ENCODE measurements around the gene LRRTM4.

LRRTM4 gene

GRCh38 chr2:76975752-76976151, 546.4 kb downstream of the LRRTM4 start:
- H3K9me3 ChIP-seq (ENCODE audit: control insufficient read depth in 2 of 2, low read length in 2 of 2) = no peaks in the 10 kb centered on the region
- no peaks in the 10 kb centered on the region for H3K36me3 ChIP-seq (ENCODE audit: control insufficient read depth in 2 of 2, insufficient read depth in 2 of 2, low read length in 2 of 2)
- H3K27ac ChIP-seq (ENCODE audit: low read length) = no peak overlapping the region
- H3K27me3 ChIP-seq (ENCODE audit: control insufficient read depth in 1 of 2, insufficient read depth in 2 of 2, low read length in 2 of 2) = no peaks in the 10 kb centered on the region
- H3K4me3 ChIP-seq (ENCODE audit: low read length in 2 of 2) = no peak overlapping the region
- no peaks in the 10 kb centered on the region for H3K4me1 ChIP-seq (ENCODE audit: control insufficient read depth, insufficient read depth, low read length)
- H3K9ac ChIP-seq (ENCODE audit: low read length in 2 of 2) = no peak overlapping the region

DNA sequence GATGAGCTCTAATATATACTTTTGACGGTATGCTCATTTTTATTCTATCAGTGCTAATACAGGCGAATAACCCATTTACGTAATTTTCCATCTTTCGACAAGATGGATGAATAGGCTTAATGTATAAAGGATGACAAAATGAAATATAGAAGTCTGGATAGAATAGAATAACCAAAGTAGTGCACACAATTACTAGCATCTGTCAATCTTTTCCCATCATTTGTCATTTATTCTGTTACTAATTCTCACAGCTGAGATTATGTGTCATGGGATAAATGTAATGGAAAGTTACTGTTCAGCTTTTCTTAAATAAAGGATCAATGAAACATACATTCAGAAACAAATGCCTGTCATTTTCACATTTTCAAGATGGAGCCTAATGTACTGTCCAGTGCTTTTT, 548.6 kb downstream of the LRRTM4 start:
- Histone ChIP-seq H3K27ac (ENCODE audit: low read length) (no peak overlapping the region), H3K27me3 (ENCODE audit: control insufficient read depth in 1 of 2, insufficient read depth in 2 of 2, low read length in 2 of 2) (no peaks in the 10 kb centered on the region), H3K4me1 (ENCODE audit: control insufficient read depth, insufficient read depth, low read length) (no peaks in the 10 kb centered on the region), H3K9ac (ENCODE audit: low read length in 2 of 2) (no peak overlapping the region), H3K36me3 (ENCODE audit: control insufficient read depth in 2 of 2, insufficient read depth in 2 of 2, low read length in 2 of 2) (no peaks in the 10 kb centered on the region), H3K9me3 (ENCODE audit: control insufficient read depth in 2 of 2, low read length in 2 of 2) (no peaks in the 10 kb centered on the region), H3K4me3 (ENCODE audit: low read length in 2 of 2) (no peak overlapping the region)

- H3K27me3 ChIP-seq (ENCODE audit: control insufficient read depth in 1 of 2, insufficient read depth in 2 of 2, low read length in 2 of 2) = no peaks in the 10 kb centered on the region
- H3K27ac ChIP-seq (ENCODE audit: low read length) = no peak overlapping the region
- no peaks in the 10 kb centered on the region for H3K9me3 ChIP-seq (ENCODE audit: control insufficient read depth in 2 of 2, low read length in 2 of 2)
- no peaks in the 10 kb centered on the region for H3K4me1 ChIP-seq (ENCODE audit: control insufficient read depth, insufficient read depth, low read length)
- H3K36me3 ChIP-seq (ENCODE audit: control insufficient read depth in 2 of 2, insufficient read depth in 2 of 2, low read length in 2 of 2) = no peaks in the 10 kb centered on the region
- no peak overlapping the region for H3K4me3 ChIP-seq (ENCODE audit: low read length in 2 of 2)
- H3K9ac ChIP-seq (ENCODE audit: low read length in 2 of 2) = no peak overlapping the region
Measured at GRCh38 chr2:76965772-76966171, 556.4 kb downstream of the LRRTM4 start.

DNA sequence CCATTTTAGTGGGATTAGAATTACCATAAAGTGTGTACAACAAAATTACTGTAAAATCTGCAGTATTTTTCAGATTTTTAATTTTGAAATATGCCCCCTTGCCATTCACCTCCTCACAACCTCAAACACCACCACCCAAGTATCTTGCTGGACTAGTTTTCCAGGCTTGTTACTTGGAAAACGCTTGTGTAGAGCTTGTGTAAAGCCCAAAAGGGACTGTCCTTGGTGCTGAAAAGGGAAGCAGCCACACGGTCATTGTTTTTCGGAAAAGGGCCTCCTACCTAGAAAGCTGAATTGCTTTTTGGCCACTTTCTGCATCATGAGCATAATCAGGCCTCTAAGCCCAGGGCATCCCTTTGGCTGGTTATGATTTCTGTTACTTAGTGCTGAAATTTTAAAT, 563.4 kb downstream of the LRRTM4 start:
- no peaks in the 10 kb centered on the region for H3K36me3 ChIP-seq (ENCODE audit: control insufficient read depth in 2 of 2, insufficient read depth in 2 of 2, low read length in 2 of 2)
- no peaks in the 10 kb centered on the region for H3K9me3 ChIP-seq (ENCODE audit: control insufficient read depth in 2 of 2, low read length in 2 of 2)
- no peaks in the 10 kb centered on the region for H3K4me1 ChIP-seq (ENCODE audit: control insufficient read depth, insufficient read depth, low read length)
- no peak overlapping the region for H3K9ac ChIP-seq (ENCODE audit: low read length in 2 of 2)
- no peaks in the 10 kb centered on the region for H3K27me3 ChIP-seq (ENCODE audit: control insufficient read depth in 1 of 2, insufficient read depth in 2 of 2, low read length in 2 of 2)
- no peak overlapping the region for H3K27ac ChIP-seq (ENCODE audit: low read length)
- no peak overlapping the region for H3K4me3 ChIP-seq (ENCODE audit: low read length in 2 of 2)

GRCh38 chr2:76953733-76954347, 568.3 kb downstream of the LRRTM4 start:
- Histone ChIP-seq H3K27me3 (ENCODE audit: control insufficient read depth in 1 of 2, insufficient read depth in 2 of 2, low read length in 2 of 2) (no peaks in the 10 kb centered on the region), H3K9me3 (ENCODE audit: control insufficient read depth in 2 of 2, low read length in 2 of 2) (no peaks in the 10 kb centered on the region), H3K9ac (ENCODE audit: low read length in 2 of 2) (no peak overlapping the region), H3K36me3 (ENCODE audit: control insufficient read depth in 2 of 2, insufficient read depth in 2 of 2, low read length in 2 of 2) (no peaks in the 10 kb centered on the region), H3K27ac (ENCODE audit: low read length) (no peak overlapping the region), H3K4me1 (ENCODE audit: control insufficient read depth, insufficient read depth, low read length) (no peaks in the 10 kb centered on the region), H3K4me3 (ENCODE audit: low read length in 2 of 2) (no peak overlapping the region)

DNA sequence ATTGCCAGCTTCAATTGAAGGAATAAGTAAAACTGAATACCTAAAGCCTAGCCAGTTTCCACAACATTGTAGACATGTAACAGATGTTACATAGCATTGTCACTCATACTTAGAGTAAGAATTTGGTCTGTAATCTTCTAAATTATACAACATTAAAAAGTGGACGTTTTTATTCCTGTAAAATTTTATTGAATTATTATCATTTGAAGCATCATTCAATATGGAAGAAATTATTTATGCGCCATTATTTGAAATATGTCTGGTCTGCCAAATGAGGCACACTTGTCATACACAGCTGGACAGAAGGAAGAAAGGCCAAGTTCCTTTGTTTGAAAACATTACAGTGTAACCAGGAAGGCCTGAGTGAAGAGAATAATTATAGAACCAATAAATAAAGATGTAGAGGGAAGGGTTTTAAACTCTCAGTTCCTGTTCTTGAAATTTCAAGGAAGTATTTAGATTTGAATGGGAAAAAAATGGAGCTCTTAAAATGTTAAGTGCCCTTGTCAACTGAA, 575.5 kb downstream of the LRRTM4 start:
- Histone ChIP-seq H3K9me3 (ENCODE audit: control insufficient read depth in 2 of 2, low read length in 2 of 2) (no peaks in the 10 kb centered on the region), H3K9ac (ENCODE audit: low read length in 2 of 2) (no peak overlapping the region), H3K36me3 (ENCODE audit: control insufficient read depth in 2 of 2, insufficient read depth in 2 of 2, low read length in 2 of 2) (no peaks in the 10 kb centered on the region), H3K27me3 (ENCODE audit: control insufficient read depth in 1 of 2, insufficient read depth in 2 of 2, low read length in 2 of 2) (no peaks in the 10 kb centered on the region), H3K27ac (ENCODE audit: low read length) (no peak overlapping the region), H3K4me3 (ENCODE audit: low read length in 2 of 2) (no peak overlapping the region), H3K4me1 (ENCODE audit: control insufficient read depth, insufficient read depth, low read length) (no peaks in the 10 kb centered on the region)

DNA sequence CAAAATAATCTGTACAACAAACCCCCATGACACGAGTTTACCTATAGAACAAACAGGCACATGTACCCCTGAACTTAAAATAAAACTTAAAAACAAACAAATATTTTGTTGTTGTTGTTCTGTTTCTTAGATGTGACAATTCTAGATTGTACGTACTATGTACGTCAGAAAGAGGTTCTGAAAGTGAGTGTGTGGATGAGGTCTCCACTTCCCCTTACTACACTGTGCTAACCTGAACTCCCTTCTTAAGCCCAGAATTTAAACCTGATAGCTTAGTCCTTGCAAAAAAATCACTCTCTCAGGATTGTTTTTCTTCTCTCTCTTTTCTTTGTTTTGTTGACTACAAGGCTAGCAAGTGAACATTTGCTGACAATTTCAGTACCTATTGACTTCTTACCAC, 581.6 kb downstream of the LRRTM4 start:
- Histone ChIP-seq H3K27ac (ENCODE audit: low read length) (no peak overlapping the region), H3K9ac (ENCODE audit: low read length in 2 of 2) (no peak overlapping the region), H3K4me3 (ENCODE audit: low read length in 2 of 2) (no peak overlapping the region), H3K4me1 (ENCODE audit: control insufficient read depth, insufficient read depth, low read length) (no peaks in the 10 kb centered on the region), H3K36me3 (ENCODE audit: control insufficient read depth in 2 of 2, insufficient read depth in 2 of 2, low read length in 2 of 2) (no peaks in the 10 kb centered on the region), H3K27me3 (ENCODE audit: control insufficient read depth in 1 of 2, insufficient read depth in 2 of 2, low read length in 2 of 2) (no peaks in the 10 kb centered on the region), H3K9me3 (ENCODE audit: control insufficient read depth in 2 of 2, low read length in 2 of 2) (no peaks in the 10 kb centered on the region)

DNA sequence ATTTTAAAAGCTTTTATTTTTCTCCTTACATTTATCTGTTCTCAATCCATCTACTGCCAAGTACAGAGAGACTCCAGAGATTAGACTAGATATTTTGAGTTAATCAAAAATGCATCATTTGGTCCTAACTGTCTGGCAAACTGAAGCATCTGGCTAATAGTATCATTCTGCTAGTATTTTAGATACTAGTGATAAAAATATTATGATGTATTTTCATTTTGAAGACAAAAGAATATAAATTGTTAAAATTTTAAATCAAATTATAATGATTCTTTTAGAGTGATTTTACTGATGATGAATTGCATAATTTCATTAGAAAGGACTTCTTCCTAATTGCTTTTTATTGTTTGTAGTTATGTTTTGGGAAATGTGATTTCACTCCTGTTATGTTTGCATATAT, 584.0 kb downstream of the LRRTM4 start:
- Histone ChIP-seq H3K9ac (ENCODE audit: low read length in 2 of 2) (no peak overlapping the region), H3K27me3 (ENCODE audit: control insufficient read depth in 1 of 2, insufficient read depth in 2 of 2, low read length in 2 of 2) (no peaks in the 10 kb centered on the region), H3K4me1 (ENCODE audit: control insufficient read depth, insufficient read depth, low read length) (no peaks in the 10 kb centered on the region)

DNA sequence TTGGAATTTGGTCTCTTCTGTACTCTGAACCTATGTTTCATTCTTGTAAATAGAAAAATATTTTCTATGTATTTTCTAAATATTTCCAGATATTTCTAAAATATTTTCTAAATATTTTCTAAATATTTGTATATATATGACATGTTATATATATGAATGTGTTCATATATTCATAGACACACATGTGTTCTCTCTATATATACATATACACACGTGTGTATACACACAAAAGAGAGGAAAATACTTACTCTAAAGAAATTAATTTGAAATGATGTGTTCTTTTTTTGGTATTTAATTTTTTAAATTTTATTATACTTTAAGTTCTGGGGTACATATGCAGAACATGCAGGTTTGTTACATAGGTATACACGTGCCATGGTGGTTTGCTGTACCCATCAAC, 589.6 kb downstream of the LRRTM4 start:
- no peak overlapping the region for H3K4me3 ChIP-seq (ENCODE audit: low read length in 2 of 2)
- H3K9me3 ChIP-seq (ENCODE audit: control insufficient read depth in 2 of 2, low read length in 2 of 2) = no peaks in the 10 kb centered on the region
- no peak overlapping the region for H3K9ac ChIP-seq (ENCODE audit: low read length in 2 of 2)
- H3K36me3 ChIP-seq (ENCODE audit: control insufficient read depth in 2 of 2, insufficient read depth in 2 of 2, low read length in 2 of 2) = no peaks in the 10 kb centered on the region
- no peaks in the 10 kb centered on the region for H3K4me1 ChIP-seq (ENCODE audit: control insufficient read depth, insufficient read depth, low read length)
- no peak overlapping the region for H3K27ac ChIP-seq (ENCODE audit: low read length)
- H3K27me3 ChIP-seq (ENCODE audit: control insufficient read depth in 1 of 2, insufficient read depth in 2 of 2, low read length in 2 of 2) = no peaks in the 10 kb centered on the region

More for the DNA sequence above, 584.0 kb downstream of the LRRTM4 start:
- Histone ChIP-seq H3K36me3 (ENCODE audit: control insufficient read depth in 2 of 2, insufficient read depth in 2 of 2, low read length in 2 of 2) (no peaks in the 10 kb centered on the region), H3K4me3 (ENCODE audit: low read length in 2 of 2) (no peak overlapping the region), H3K27ac (ENCODE audit: low read length) (no peak overlapping the region), H3K9me3 (ENCODE audit: control insufficient read depth in 2 of 2, low read length in 2 of 2) (no peaks in the 10 kb centered on the region)

GRCh38 chr2:76930056-76930744, 592.0 kb downstream of the LRRTM4 start:
- Histone ChIP-seq H3K4me3 (ENCODE audit: low read length in 2 of 2) (no peak overlapping the region), H3K27ac (ENCODE audit: low read length) (no peak overlapping the region), H3K9me3 (ENCODE audit: control insufficient read depth in 2 of 2, low read length in 2 of 2) (no peaks in the 10 kb centered on the region), H3K27me3 (ENCODE audit: control insufficient read depth in 1 of 2, insufficient read depth in 2 of 2, low read length in 2 of 2) (no peaks in the 10 kb centered on the region), H3K4me1 (ENCODE audit: control insufficient read depth, insufficient read depth, low read length) (no peaks in the 10 kb centered on the region), H3K36me3 (ENCODE audit: control insufficient read depth in 2 of 2, insufficient read depth in 2 of 2, low read length in 2 of 2) (no peaks in the 10 kb centered on the region), H3K9ac (ENCODE audit: low read length in 2 of 2) (no peak overlapping the region)

GRCh38 chr2:76928026-76928425, 594.1 kb downstream of the LRRTM4 start:
- Histone ChIP-seq H3K4me1 (ENCODE audit: control insufficient read depth, insufficient read depth, low read length) (no peaks in the 10 kb centered on the region), H3K27ac (ENCODE audit: low read length) (no peak overlapping the region), H3K36me3 (ENCODE audit: control insufficient read depth in 2 of 2, insufficient read depth in 2 of 2, low read length in 2 of 2) (no peaks in the 10 kb centered on the region), H3K9me3 (ENCODE audit: control insufficient read depth in 2 of 2, low read length in 2 of 2) (no peaks in the 10 kb centered on the region), H3K9ac (ENCODE audit: low read length in 2 of 2) (no peak overlapping the region), H3K4me3 (ENCODE audit: low read length in 2 of 2) (no peak overlapping the region), H3K27me3 (ENCODE audit: control insufficient read depth in 1 of 2, insufficient read depth in 2 of 2, low read length in 2 of 2) (no peaks in the 10 kb centered on the region)

All from stomach smooth muscle (tissue), 2 donors.